Stomach (tissue), 9 donors: ENCODE measurements around the gene HEMGN. TPM values are rescaled to one million over a fixed set of nuclear protein-coding genes. Genes with fewer than 3 reads are reported as not detected.
A peak's percentile ranks its signal among the peaks of the same experiment; 100 is the strongest.

Experiments
- DNase-seq, 2 donors: peaks; one replicate each; pipeline versions ENCODE4 v3.0.0 to v3.0.0-alpha.2; 2013 to 2019
- H3K27ac ChIP-seq, 5 donors: fragments of 200-600 bp in 4 of 5; sonication (generic) in 4 of 5; one replicate each; pipeline ENCODE4 v1.5.1; 2013 to 2019; ENCODE audit warnings: mild to moderate bottlenecking in 1 of 5, moderate library complexity in 1 of 5
- H3K27me3 ChIP-seq, 3 donors: fragments of 200-600 bp; sonication (generic); one replicate each; pipeline ENCODE4 v1.5.1; 2017 to 2019; ENCODE audit warnings: mixed run types in 1 of 3
- H3K36me3 ChIP-seq, 4 donors: fragments of 200-600 bp; sonication (generic); 1 replicate in 3 of 4; 2 replicates in 1 of 4; pipeline ENCODE4 v1.5.1; 2016 to 2019
- H3K4me1 ChIP-seq, 4 donors: fragments of 200-600 bp; sonication (generic); one replicate each; pipeline ENCODE4 v1.5.1; 2016 to 2019
- H3K4me3 ChIP-seq, 4 donors: fragments of 200-600 bp; sonication (generic) in 3 of 4; one replicate each; pipeline ENCODE4 v1.5.1; 2016 to 2019; ENCODE audit warnings: mild to moderate bottlenecking in 1 of 4
- H3K9me3 ChIP-seq, 4 donors: fragments of 200-600 bp; sonication (generic); one replicate each; pipeline ENCODE4 v1.5.1; 2016 to 2019
- EP300 ChIP-seq: sonication (generic); formaldehyde crosslinking; IDR thresholded peaks from one replicate; pipeline ENCODE4 v1.6.1; 2017; ENCODE audit warnings: antibody characterized with exemption
- POLR2A ChIP-seq, 4 donors: fragments of 450-650 bp; IDR thresholded peaks; one replicate each; pipeline ENCODE4 v1.6.1; 2016; ENCODE audit warnings: antibody characterized with exemption in 4 of 4, control low read depth in 2 of 4, mild to moderate bottlenecking in 1 of 4, moderate library complexity in 1 of 4
- POLR2AphosphoS5 ChIP-seq, 3 donors: sonication (generic); formaldehyde crosslinking; IDR thresholded peaks; one replicate each; pipeline ENCODE4 v1.6.1; 2016; ENCODE audit warnings: antibody characterized with exemption in 3 of 3
- WGBS, 5 donors: extraction: QIAGEN DNeasy Blood & Tissue Kit in 3 of 5; methylation state at CpG; one replicate each; pipeline versions ENCODE4 v1.1.5 to v1.1.7; 2013 to 2018; 5-methylcytosine and 5-hydroxymethylcytosine counted together
- intact Hi-C: fragments of 100-400 bp; cut with DNase I; formaldehyde crosslinking; loops from one replicate; pipeline ENCODE4 v1.15.1; 2023; ENCODE audit warnings: low total_unique reads
- polyA plus RNA-seq, 3 donors: library from polyadenylated mRNA; stranded (reverse); fragments of 200-250 nt; gene quantifications; one replicate each; pipeline ENCODE4 v1.2.3, GENCODE V29; 2013
- total RNA-seq, 5 donors: library from RNA; depleted of rRNA; stranded (reverse); fragments of >200 nt; gene quantifications; one replicate each; pipeline versions ENCODE4 v1.1.0 to v1.2.3, GENCODE V29; 2014 to 2016
- TF ChIP-seq, protein P1 (sequence below), 7 experiments: fragments of 450-650 bp in 4 of 7; fragments of 200-600 bp in 3 of 7; sonication (generic) in 3 of 7; IDR thresholded peaks; one replicate each; pipeline ENCODE4 v1.5.1; 2016 to 2019; ENCODE audit warnings: antibody characterized with exemption in 7 of 7, control low read depth in 2 of 7, mild to moderate bottlenecking in 1 of 7
- donor health status: healthy with polysubstance abuse.
- donor health status: Bipolar disorder and iron deficiency.
- donor health status: healthy.

Gene HEMGN
- total and polyA plus RNA-seq, 8 donors, result 1.8 TPM; not detected in 7

DNA sequence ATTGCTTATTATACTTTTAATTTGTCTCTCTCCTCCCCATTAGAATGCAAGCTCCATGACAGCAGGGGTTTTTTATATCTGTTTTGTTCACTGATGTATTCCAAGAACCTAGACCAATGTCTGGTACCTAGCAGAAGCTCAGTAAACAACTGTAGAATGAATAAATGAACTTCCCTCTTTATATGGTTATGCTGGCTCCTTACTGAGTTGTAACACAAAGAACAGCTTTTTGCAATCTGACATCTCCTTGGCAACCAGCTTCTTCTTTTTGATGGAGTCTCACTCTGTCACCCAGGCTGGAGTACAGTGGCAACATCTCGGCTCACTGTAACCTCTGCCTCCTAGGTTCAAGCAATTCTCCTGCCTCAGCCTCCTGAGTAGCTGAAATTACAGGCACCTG is 29.3 kb downstream of the HEMGN start:
- intact Hi-C loops, result no loop called here
- Histone ChIP-seq H3K27me3 (no peaks in the 10 kb centered on the region), H3K4me3 (no peak overlapping the region), H3K27ac (peak overlapping the region in 2 of 5 donors; percentile 28 to 76), H3K36me3 (peaks cover 23 to 96% (median 84%) of the 10 kb centered on the region in 4 donors), H3K9me3 (no peaks in the 10 kb centered on the region), H3K4me1 (peaks cover 6 to 58% (median 21%) of the 10 kb centered on the region in 4 donors)
- DNase-seq, result no peak
- 70 to 93% (median 87%) methylated on average over 1 of the region's 1 CpG for WGBS, 5 donors
- TF ChIP-seq POLR2AphosphoS5 (IDR thresholded peaks at IDR 0.05) (no peak), EP300 (no peak), POLR2A (IDR thresholded peaks at IDR 0.05) (no peak)
- TF ChIP-seq, protein P1, sequence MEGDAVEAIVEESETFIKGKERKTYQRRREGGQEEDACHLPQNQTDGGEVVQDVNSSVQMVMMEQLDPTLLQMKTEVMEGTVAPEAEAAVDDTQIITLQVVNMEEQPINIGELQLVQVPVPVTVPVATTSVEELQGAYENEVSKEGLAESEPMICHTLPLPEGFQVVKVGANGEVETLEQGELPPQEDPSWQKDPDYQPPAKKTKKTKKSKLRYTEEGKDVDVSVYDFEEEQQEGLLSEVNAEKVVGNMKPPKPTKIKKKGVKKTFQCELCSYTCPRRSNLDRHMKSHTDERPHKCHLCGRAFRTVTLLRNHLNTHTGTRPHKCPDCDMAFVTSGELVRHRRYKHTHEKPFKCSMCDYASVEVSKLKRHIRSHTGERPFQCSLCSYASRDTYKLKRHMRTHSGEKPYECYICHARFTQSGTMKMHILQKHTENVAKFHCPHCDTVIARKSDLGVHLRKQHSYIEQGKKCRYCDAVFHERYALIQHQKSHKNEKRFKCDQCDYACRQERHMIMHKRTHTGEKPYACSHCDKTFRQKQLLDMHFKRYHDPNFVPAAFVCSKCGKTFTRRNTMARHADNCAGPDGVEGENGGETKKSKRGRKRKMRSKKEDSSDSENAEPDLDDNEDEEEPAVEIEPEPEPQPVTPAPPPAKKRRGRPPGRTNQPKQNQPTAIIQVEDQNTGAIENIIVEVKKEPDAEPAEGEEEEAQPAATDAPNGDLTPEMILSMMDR (IDR thresholded peaks at IDR 0.05), result no peak

DNA sequence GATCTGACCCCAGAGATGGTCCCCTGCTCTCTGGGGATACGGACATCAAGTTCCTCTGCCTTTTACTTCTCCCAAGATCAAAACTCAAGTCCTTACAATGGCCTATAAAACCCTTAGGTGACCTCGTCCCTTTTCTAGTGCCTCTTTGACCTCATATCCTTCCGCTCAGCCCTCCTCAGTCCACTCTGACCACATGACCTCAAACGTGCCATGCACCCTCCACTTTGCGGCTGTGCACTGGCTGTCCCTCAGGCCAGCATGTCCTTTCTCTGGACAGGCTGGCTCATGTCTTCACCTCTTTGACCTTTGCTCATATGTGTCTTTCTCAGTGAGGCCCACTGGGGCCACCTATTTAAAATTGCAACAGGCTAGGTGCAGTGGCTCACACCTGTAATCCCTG is 30.3 kb downstream of the HEMGN start:
- DNase-seq, result no peak
- Histone ChIP-seq H3K4me3 (no peak overlapping the region), H3K27me3 (no peaks in the 10 kb centered on the region), H3K36me3 (peaks cover 18 to 95% (median 83%) of the 10 kb centered on the region in 4 donors), H3K9me3 (no peaks in the 10 kb centered on the region), H3K27ac (peak overlapping the region in 3 of 5 donors; percentile 35 to 76 (median 55)), H3K4me1 (peaks cover 6 to 55% (median 21%) of the 10 kb centered on the region in 4 donors)
- intact Hi-C loops, result no loop called here
- 72 to 90% (median 83%) methylated on average over 5 of the region's 5 CpGs for WGBS, 5 donors
- TF ChIP-seq POLR2A (IDR thresholded peaks at IDR 0.05) (no peak), EP300 (no peak), POLR2AphosphoS5 (IDR thresholded peaks at IDR 0.05) (no peak)
- TF ChIP-seq, protein P1 (IDR thresholded peaks at IDR 0.05), result no peak

DNA sequence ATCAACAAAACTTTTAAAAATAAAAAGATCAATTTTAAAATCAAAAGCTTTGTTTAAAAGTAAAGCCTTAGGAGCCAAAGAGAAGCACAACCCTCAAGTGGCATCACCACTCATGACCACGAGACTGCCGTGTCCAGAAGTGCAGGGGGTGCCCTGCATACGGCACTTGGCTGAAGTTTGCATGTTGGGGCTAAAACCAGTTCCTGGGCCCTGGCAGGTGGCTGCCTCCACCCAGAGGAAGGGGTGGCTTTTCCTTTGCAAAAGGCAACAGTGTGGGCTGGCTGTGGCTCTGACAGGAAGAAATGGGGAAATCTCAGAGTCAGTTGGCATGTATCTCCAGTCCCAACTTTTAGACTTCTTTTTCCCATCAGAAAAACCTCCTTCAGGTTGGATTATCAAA is 30.9 kb downstream of the HEMGN start:
- intact Hi-C loops, result no loop called here
- WGBS, 5 donors, result 67 to 76% (median 69%) methylated on average over 3 of the region's 3 CpGs
- Histone ChIP-seq H3K9me3 (no peaks in the 10 kb centered on the region), H3K4me1 (peaks cover 6 to 49% (median 21%) of the 10 kb centered on the region in 4 donors), H3K4me3 (no peak overlapping the region), H3K27ac (peak overlapping the region in 4 of 5 donors; percentile 35 to 76 (median 48)), H3K36me3 (peaks cover 18 to 89% (median 80%) of the 10 kb centered on the region in 4 donors), H3K27me3 (no peaks in the 10 kb centered on the region)
- no peak for TF ChIP-seq EP300
- TF ChIP-seq, protein P1 (IDR thresholded peaks at IDR 0.05), result no peak
- no peak for TF ChIP-seq POLR2AphosphoS5 (IDR thresholded peaks at IDR 0.05)
- TF ChIP-seq POLR2A (IDR thresholded peaks at IDR 0.05), result no peak
- no peak for DNase-seq

DNA sequence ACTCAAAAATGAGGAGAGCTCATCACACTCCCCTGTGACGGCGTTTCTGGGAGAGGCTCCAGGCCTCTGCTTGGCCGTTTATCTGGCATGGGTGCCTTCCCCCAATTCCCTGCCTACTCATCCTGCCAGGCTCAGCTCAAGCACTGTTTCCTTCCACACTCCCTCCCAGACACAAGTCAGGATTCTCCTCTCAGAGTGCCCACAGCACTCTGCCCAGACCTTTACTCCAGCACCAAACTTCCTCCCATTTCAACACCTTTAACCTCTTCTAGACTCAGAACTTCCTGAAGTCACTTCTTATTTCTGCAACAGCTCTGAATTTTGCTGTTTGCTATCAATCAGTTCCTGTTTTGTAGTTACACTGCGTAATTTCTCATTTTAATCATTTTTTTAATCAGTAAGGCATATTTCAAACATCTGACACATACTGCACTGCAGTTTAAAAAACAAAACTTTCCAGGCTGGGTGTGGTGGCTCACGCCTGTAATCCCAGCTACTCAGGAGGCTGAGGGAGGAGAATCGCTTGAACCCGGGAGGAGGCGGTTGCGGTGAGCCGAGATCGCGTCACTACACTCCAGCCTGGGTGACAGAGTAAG is 31.6 kb downstream of the HEMGN start:
- intact Hi-C loops, result no loop called here

More for the DNA sequence above, 31.6 kb downstream of the HEMGN start:
- Histone ChIP-seq H3K36me3 (peaks cover 18 to 82% (median 74%) of the 10 kb centered on the region in 4 donors), H3K27me3 (no peaks in the 10 kb centered on the region), H3K9me3 (no peaks in the 10 kb centered on the region), H3K4me3 (no peak overlapping the region), H3K4me1 (peaks cover 6 to 47% (median 25%) of the 10 kb centered on the region in 4 donors), H3K27ac (peak overlapping the region in 4 of 5 donors; percentile 27 to 76 (median 48))
- TF ChIP-seq, protein P1 (IDR thresholded peaks at IDR 0.05), result no peak
- TF ChIP-seq POLR2AphosphoS5 (IDR thresholded peaks at IDR 0.05) (no peak), EP300 (no peak), POLR2A (IDR thresholded peaks at IDR 0.05) (no peak)
- WGBS, 5 donors, result 66 to 88% (median 78%) methylated on average over 12 of the region's 12 CpGs
- DNase-seq, result no peak
